BJ (cell line): Measurements from ENCODE around the gene DUSP10. TPM values are rescaled to one million over a fixed set of nuclear protein-coding genes. Genes with fewer than 3 reads are reported as not detected.
A peak's percentile ranks its signal among the peaks of the same experiment; 100 is the strongest.

Experiments
- CTCF ChIA-PET: fragments of 350-600 bp; formaldehyde crosslinking; extraction: SDS; loops from one replicate; lab custom pipeline; 2021; ENCODE audit warnings: antibody characterized with exemption, inconsistent platforms; lab: Yijun Ruan, JAX
- POLR2A ChIA-PET: fragments of 300-600 bp; sonication (Branson Sonifier 250); formaldehyde crosslinking; extraction: SDS; loops from one replicate; lab custom pipeline; 2021; ENCODE audit warnings: antibody characterized with exemption; lab: Charles Lee
- DNase-seq: peaks from one replicate; pipeline ENCODE4 v3.0.0-alpha.2; 2011; ENCODE audit warnings: low read depth
- H3K27me3 ChIP-seq: 2 replicates; pipeline ENCODE4 v1.6.0; 2011; ENCODE audit warnings: low read length; ENCODE audit not compliant: control insufficient read depth, insufficient read depth
- H3K36me3 ChIP-seq: 2 replicates; pipeline ENCODE4 v1.5.1; 2011; ENCODE audit warnings: low read length; ENCODE audit not compliant: control insufficient read depth, insufficient read depth
- H3K4me3 ChIP-seq: 2 replicates; pipeline ENCODE4 v1.5.1; 2011; ENCODE audit warnings: low read depth, mild to moderate bottlenecking, control low read depth, low read length
- polyA plus RNA-seq: library from polyadenylated mRNA; depleted of rRNA; stranded (reverse); fragments of >200 nt; gene quantifications from 2 replicates; pipeline ENCODE4 v1.2.3, GENCODE V29; 2011
- TF ChIP-seq, protein P1 (sequence below): IDR thresholded peaks from 2 replicates; pipeline ENCODE4 v1.5.1; 2011; ENCODE audit warnings: low read depth, mild to moderate bottlenecking, control low read depth, inconsistent platforms, low read length, moderate library complexity; ENCODE audit not compliant: insufficient read depth

Gene DUSP10
- polyA plus RNA-seq, 1 experiment: 16.1 TPM

DNA sequence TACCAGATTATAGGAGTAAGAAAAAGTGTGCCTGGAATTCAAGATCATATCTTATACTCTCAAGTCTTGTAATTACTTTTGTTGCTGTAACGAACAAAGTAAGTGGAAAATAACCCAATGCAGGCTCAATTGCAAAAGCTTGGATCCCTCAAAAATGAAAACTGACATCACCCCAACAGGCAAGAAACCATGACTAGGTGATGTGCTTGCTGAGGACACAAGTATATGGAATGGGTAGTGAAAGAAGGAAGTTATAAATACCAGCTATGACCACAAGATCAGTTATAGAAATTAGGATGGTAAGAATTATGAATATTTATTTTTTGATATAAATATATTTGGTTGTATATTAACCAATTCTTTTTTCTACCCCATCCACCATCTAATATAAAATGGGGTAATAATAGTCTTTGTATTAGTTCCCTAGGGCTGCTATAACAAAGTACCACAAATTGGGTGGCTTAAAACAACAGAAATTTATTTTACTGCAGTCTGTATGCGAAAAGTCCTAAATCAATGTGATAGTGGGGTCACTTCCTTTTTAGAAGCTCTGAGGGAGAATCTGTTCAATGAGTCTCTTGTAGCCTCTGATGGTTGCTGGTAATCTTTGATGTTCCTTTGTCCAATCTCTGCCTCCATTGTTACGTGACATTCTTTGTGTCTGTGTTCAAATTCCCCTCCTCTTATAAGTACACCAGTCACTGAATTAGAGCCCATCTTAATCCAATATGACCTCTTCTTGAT, 45.0 kb downstream of the DUSP10 start:
- no peaks in the 10 kb centered on the region for H3K36me3 ChIP-seq
- TF ChIP-seq, protein P1, sequence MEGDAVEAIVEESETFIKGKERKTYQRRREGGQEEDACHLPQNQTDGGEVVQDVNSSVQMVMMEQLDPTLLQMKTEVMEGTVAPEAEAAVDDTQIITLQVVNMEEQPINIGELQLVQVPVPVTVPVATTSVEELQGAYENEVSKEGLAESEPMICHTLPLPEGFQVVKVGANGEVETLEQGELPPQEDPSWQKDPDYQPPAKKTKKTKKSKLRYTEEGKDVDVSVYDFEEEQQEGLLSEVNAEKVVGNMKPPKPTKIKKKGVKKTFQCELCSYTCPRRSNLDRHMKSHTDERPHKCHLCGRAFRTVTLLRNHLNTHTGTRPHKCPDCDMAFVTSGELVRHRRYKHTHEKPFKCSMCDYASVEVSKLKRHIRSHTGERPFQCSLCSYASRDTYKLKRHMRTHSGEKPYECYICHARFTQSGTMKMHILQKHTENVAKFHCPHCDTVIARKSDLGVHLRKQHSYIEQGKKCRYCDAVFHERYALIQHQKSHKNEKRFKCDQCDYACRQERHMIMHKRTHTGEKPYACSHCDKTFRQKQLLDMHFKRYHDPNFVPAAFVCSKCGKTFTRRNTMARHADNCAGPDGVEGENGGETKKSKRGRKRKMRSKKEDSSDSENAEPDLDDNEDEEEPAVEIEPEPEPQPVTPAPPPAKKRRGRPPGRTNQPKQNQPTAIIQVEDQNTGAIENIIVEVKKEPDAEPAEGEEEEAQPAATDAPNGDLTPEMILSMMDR: no peak
- no peak overlapping the region for H3K4me3 ChIP-seq
- H3K27me3 ChIP-seq: no peaks in the 10 kb centered on the region
- POLR2A ChIA-PET: no interaction called here
- DNase-seq: no peak
- CTCF ChIA-PET: interaction anchor here (0.6 kb wide), 1 partner anchor 622 kb away, joined by 4 read pairs; no protein-coding TSS in a partner anchor

DNA sequence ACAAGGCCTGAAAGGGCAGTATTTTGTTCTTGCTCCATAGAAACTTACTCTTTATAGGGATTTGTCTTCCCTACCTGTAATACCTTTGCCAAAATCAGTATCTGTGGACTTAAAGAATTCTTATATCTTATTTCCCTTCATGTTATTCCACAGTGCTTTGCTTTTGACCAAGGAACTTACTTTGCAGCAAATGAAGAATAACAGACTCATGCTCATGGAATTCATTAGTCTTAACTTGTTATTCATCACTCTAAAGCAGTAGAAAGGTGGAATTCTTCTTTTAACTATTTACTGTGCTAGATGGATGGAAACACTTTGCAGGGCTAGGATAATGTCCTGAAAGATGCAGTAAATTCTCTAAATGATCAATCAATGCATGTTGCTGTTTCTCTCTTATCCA, 45.9 kb downstream of the DUSP10 start:
- no peaks in the 10 kb centered on the region for H3K36me3 ChIP-seq
- TF ChIP-seq, protein P1: no peak
- POLR2A ChIA-PET: no interaction called here
- H3K27me3 ChIP-seq: no peaks in the 10 kb centered on the region
- no peak overlapping the region for H3K4me3 ChIP-seq
- CTCF ChIA-PET: no interaction called here
- DNase-seq: no peak

DNA sequence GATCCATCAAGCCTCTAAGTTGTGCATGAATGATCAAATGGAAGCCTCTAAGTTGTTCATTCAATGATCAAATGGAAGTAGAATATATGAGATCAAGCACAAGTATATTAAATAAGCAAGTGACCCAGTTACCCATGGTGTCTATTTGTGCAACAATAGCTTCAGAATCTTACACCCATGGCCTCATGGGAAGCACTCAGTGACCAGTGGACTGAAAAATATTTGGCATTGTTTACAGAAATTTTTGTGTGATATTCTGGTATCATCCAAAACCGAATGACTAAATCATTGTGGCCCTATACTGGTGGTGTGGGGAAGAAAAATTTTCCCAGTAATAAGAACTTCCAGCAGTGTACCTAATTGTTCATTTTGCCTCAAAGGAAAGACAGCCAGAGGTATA, 46.6 kb downstream of the DUSP10 start:
- Histone ChIP-seq H3K4me3 (no peak overlapping the region), H3K27me3 (no peaks in the 10 kb centered on the region), H3K36me3 (no peaks in the 10 kb centered on the region)
- ChIA-PET CTCF (no interaction called here), POLR2A (no interaction called here)
- TF ChIP-seq, protein P1: no peak
- DNase-seq: no peak

DNA sequence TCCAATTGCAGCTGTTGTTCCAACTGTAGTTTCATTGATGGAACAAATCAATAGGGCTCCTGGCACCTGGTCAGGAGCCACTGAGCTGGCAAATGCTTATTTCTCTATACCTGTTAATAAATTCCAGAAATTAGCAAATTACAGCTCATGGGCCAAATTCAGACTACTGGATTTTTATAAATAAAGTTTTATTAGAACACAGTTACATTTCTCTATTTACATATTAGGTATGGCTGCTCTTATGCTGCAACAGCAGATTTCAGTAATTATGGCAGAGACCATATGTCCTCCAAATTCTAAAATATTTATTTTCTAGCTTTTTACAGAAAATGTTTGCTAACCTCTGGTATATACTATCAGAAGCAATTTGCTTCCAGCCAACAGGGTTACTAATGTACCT, 47.8 kb downstream of the DUSP10 start:
- Histone ChIP-seq H3K4me3 (no peak overlapping the region), H3K36me3 (no peaks in the 10 kb centered on the region), H3K27me3 (no peaks in the 10 kb centered on the region)
- TF ChIP-seq, protein P1: no peak
- ChIA-PET CTCF (no interaction called here), POLR2A (no interaction called here)
- no peak for DNase-seq

DNA sequence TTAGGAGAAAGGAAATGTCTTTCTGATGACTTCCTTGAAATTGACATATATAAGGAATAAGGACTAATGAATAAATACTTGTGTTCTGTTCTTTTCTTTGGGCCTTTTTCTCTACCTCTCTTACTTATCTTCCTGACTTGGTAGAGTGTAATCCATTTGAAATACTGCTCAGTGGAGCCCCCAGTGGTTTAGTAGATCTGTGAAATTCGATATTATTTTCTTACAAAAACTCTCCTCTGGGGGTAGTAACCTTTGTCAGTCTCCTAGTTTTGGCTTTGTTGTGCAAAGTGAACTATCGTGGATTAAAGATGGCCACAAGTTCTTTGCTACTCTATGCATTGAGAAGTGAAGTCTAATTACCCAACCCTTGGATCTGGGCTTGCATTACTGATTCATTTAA, 48.8 kb downstream of the DUSP10 start:
- Histone ChIP-seq H3K4me3 (no peak overlapping the region), H3K36me3 (no peaks in the 10 kb centered on the region), H3K27me3 (no peaks in the 10 kb centered on the region)
- CTCF ChIA-PET: no interaction called here
- POLR2A ChIA-PET: no interaction called here
- TF ChIP-seq, protein P1: 0 out of 2 replicates have a peak, but pooled peaks have one; percentile 4
- no peak for DNase-seq
